Inflammatory macrophage (primary cell): ENCODE data around the gene ZNF576.
"Not testable (repeated sequence)": the region's sequence is repeated elsewhere in the genome, so short reads cannot be mapped to it uniquely, and the experiment has no call there.

Experiments
- DNase-seq, 2 donors: peaks; one replicate each; pipeline ENCODE4 v3.0.0-alpha.2; 2020 to 2022

ZNF576 gene

GRCh38 chr19:43628646-43629326, 32.4 kb downstream of the ZNF576 start:
- no peak for DNase-seq

- no peak for DNase-seq
Measured at GRCh38 chr19:43631491-43631890, 35.1 kb downstream of the ZNF576 start.

DNA sequence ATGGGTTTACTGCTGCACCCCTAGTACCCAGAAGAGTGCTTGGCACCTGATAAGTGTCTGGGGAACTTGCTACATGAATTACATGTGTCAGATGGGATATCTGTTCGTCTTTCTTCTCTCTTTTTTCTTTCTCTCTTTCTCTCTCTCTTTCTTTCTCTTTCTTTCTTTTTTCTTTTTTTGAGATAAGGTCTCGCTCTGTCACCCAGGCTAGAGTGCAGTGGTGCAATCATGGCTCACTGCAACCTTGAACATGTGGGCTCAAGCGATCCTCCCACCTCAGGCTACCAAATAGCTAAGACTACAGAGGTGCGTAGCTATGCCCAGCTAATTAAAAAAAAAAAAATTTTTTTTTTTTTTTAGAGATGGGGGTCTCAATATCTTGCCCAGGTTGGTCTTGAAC, 37.1 kb downstream of the ZNF576 start:
- no peak for DNase-seq

DNA sequence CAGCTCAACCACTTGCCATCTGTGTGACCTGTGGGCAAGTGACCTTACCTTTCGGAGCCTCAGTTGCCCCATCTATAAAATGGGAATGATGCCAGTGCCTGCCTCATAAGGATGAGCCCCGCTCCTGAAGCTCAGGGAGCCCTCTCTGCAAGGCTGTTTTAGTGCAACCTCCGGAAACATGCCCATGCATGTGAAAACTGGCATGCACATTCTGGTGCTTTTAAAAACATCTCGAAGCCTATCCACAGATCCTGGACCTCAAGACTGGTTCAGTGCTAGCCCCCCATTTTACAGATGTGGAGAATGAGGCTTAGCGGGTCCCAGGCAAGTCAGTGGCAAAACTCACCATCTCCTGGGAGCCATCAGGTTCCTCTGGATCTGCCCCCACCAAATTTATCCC, 37.7 kb downstream of the ZNF576 start:
- no peak for DNase-seq

DNA sequence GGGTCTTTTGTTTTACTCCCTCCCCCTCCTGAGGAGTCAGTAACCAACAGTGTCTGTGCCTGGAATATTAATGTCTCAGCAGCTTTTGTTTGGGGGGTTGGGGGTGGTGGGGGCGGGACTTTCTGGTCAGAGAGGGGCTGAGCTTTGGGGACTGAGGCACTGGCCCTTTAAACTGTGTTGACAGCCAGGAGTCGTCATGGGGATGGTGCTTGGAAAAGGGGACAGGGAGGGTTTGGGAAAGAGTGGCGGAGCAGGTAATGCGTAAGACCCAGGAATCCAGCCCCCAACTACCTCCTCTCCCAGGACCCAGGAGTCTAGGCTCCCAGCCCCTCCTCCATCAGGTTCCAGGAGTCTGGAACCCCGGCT, 38.1 kb downstream of the ZNF576 start:
- DNase-seq: no peak

- DNase-seq: no peak
Measured at GRCh38 chr19:43634872-43635560, 38.6 kb downstream of the ZNF576 start.

GRCh38 chr19:43635561-43635940, 39.2 kb downstream of the ZNF576 start:
- DNase-seq: not testable (repeated sequence)

GRCh38 chr19:43636121-43636683, 39.8 kb downstream of the ZNF576 start:
- DNase-seq: no peak

- no peak for DNase-seq
Measured at GRCh38 chr19:43638214-43638994, 42.0 kb downstream of the ZNF576 start.

DNA sequence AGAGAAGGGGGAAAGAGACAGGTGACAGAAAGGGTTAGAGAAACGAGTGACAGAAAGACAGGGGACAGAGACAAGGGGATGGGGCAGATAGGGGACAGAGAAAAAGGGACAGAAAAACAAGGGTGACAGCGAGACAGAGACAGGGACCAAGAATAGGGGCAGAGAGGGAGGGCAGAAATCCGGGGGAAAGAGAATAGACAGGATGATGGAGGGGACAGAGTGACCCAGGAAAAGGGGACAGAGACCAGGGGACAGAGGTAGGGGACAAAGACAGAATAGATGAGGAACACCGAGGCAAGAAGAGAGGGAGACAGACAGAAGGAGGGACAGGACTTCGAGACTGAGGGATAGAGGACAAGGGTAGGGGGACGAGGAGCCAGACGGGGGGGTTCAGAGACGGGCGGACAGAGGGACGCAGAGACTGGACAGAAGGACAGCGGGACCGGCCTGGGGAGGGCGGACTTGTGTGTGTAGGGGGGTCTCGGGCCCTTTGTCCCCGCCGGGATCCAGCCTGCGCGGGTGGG, 42.7 kb downstream of the ZNF576 start:
- no peak for DNase-seq

DNA sequence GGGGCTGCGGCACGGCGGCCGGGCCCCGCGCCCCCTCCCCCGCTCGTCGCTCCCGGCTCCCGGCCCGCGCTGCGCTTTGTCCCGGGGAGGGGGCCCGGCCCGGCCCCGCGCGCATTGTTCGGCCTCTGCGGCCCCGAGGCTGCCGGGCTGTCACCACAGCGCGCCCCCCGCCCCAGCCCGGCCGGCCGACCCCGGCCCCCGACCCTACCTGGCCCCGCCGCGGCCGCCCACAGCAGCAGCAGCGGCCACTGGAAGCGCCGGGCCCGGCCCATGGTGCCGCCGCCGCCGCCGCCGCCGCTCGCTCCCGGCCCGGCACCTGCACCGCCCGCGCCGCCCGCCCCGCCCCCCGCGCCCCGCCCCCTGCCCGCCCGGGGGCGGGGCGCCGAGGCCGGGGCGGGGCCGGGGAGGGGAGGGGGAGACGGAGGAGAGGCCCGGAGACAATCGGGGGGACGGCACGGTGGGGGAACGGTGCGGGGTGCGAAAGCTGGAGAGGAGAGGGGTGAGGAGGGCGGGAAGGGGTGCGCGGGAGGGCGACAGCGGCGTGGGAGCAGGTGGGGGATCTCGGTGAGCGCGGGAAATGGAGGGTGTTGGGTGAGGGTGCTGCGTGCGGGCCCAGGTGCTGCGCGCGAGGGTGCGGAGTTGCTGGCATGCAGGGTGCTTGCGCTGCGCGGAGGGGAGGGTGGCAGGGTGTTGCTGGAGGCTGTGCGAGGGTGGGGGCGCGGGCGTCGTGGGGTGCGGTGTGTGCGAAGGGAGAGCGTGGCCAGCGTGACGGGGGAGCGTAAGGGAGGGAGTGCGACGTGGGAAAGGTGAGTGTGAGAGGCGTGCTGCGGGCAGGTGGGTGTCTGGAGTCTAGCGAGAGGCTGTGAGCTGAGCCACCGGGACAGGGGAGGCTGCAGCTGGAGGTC, 43.4 kb downstream of the ZNF576 start, which contains the start of gene CADM4:
Gene CADM4 (minus strand): TSS at position 332 of the 905 bp plus-strand sequence. CDS start 60 bp downstream, at position 272.
- DNase-seq: no peak

GRCh38 chr19:43640424-43640757, 44.0 kb downstream of the ZNF576 start:
- DNase-seq: no peak

DNA sequence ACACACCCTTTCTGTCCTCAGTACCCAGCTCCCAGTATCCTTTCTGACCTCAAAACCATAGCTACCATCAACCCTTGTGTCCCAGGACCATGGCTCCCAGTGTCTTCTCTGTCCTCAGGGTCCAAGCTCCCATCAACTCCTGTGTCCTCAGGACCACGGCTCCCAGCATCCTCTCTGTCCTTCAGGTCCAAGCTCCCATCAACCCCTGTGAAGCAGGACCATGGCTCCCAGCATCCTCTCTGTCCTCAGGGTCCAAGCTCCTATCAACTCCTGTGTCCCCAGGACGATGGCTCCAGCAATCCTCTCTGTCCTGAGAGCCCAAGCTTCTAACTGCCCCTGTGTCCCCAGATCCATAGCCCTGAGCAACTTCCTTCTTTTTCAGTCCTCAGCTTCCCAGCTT, 44.9 kb downstream of the ZNF576 start:
- DNase-seq: no peak

- DNase-seq: no peak
Measured at GRCh38 chr19:43642531-43642930, 46.1 kb downstream of the ZNF576 start.

DNA sequence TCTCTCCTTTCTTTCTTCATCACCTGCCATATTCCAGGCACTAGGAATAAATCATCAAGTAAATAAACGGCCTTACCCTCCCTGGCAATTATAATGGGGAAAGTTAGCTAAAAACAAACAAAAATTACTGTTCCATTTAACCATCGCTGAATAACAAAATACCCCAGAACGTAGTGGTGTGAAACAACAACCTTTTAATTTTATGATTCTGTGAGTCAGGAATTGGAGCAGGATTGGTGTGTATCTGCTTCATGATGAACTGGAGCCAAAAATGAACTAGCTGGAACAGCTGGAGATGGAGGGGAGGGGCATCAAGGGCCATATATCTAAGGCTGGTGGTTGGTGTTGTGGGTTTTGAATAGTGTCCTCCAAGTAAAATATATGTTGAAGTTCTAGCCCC, 46.9 kb downstream of the ZNF576 start:
- DNase-seq: no peak

DNA sequence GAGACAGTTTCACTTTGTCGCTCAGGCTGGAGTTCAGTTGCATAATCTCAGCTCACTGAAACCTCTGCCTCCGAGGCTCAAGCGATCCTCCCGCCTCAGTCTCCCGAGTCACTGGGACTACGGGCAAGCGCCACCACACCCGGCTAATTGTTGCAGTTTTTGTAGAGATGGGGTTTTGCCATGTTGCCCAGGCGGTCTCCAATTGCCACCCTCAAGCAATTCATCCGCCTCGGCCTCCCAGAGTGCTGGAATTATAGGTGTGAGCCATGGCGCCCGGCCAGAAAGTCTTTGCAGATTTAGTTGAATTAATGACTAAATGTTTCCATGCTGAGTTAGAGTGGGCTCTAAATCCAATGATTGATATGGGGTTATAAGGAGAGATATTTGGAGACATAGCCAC, 47.8 kb downstream of the ZNF576 start:
- DNase-seq: no peak

DNA sequence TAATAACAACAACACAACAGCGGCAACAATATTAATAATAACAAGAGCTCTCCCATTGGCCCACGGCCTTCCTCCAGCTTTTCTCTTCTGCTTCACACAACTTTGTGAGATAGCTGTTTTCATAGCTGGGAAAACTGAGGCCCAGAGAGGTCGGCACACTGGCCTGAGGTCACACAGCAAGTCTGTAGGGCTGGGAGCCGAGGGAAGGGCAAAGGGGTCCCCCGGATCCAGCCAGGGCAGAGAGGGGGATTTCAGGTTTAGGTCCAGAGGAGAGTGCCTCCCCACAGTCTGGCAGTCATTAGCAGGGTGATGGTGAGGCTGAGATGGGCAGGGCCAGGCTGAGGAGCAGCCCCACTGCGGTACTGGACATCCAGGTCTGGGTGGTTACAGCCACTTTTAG, 52.2 kb downstream of the ZNF576 start:
- no peak for DNase-seq

DNA sequence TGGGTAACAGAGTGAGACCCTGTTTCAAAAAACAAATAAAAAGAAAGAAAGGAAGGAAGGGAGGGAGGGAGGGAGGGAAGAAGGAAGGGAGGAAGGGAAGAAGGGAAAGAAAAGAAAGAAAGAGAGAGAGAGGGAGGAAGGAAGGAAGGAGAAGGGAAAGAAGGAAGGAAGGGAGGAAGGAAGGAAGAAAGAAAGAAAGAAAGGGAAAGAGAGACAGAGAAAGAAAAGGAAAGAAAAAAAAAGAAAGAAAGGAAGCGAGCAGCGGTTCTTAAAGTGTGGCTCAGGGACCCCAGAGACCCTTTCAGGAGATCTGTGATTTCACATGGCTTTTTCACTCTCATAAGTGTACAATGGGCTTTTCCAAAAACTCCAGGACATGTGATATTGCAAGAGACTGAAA, 53.1 kb downstream of the ZNF576 start:
- no peak for DNase-seq

DNA sequence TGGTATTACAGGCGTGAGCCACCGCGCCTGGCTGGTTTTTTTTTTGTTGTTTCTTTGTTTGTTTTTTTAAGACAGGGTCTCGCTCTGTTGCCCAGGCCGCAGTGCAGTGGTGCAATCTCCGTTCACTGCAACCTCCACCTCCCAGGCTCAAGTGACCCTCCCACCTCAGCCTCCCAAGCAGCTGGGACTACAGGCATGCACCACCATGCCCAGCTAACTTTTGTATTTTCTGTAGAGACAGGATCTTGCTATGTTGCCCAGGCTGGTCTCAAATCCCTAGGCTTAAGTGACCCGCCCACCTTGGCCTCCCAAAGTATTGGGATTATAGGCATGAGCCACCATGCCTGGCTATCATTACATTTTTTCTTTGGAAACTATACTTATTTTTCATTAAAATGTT, 53.9 kb downstream of the ZNF576 start:
- not testable (repeated sequence) for DNase-seq
